HG02870 (cell line): ENCODE results near the gene SKIL.
A peak's percentile ranks its signal among the peaks of the same experiment; 100 is the strongest.
"Not testable (repeated sequence)": the region's sequence is repeated elsewhere in the genome, so short reads cannot be mapped to it uniquely, and the experiment has no call there.

ENCODE experiments used
- ATAC-seq: cut with Tn5 transposase; IDR thresholded peaks from one replicate; pipeline ENCODE4 v1.9.1; 2021; ENCODE audit warnings: mild to moderate bottlenecking, moderate library complexity; ENCODE audit not compliant: unreplicated experiment

The SKIL gene

GRCh38 chr3:170357176-170358041 lies at the start of gene SKIL:
Gene SKIL, plus strand, starts transcription at chr3:170357715. Its CDS starts 2,617 bp downstream, at chr3:170360332.
- ATAC-seq = peak; percentile 50

GRCh38 chr3:170309046-170309445 lies 48.5 kb upstream of the SKIL start:
- no peak for ATAC-seq

GRCh38 chr3:170317954-170318353 lies 39.6 kb upstream of the SKIL start:
- ATAC-seq = no peak

- no peak for ATAC-seq
These were observed 36.9 kb upstream of the SKIL start for GRCh38 chr3:170320461-170321121.

GRCh38 chr3:170321321-170322034 lies 36.0 kb upstream of the SKIL start:
- no peak for ATAC-seq

GRCh38 chr3:170322566-170323269 lies 34.8 kb upstream of the SKIL start:
- no peak for ATAC-seq

GRCh38 chr3:170323331-170323730 lies 34.2 kb upstream of the SKIL start:
- ATAC-seq = no peak

GRCh38 chr3:170324962-170325361 lies 32.6 kb upstream of the SKIL start:
- no peak for ATAC-seq

GRCh38 chr3:170327040-170327808 lies 30.3 kb upstream of the SKIL start:
- peak; percentile 80 for ATAC-seq

GRCh38 chr3:170327868-170328548 lies 29.5 kb upstream of the SKIL start:
- not testable (repeated sequence) for ATAC-seq

GRCh38 chr3:170330366-170330765 lies 27.1 kb upstream of the SKIL start:
- no peak for ATAC-seq

- no peak for ATAC-seq
These were observed 26.4 kb upstream of the SKIL start for GRCh38 chr3:170331143-170331542.

- ATAC-seq = no peak
These were observed 20.1 kb upstream of the SKIL start for GRCh38 chr3:170337420-170337819.

- no peak for ATAC-seq
These were observed 18.7 kb upstream of the SKIL start for GRCh38 chr3:170338690-170339340.

- ATAC-seq = not testable (repeated sequence)
These were observed 15.2 kb upstream of the SKIL start for GRCh38 chr3:170342273-170342672.

GRCh38 chr3:170343859-170344258 lies 13.7 kb upstream of the SKIL start:
- not testable (repeated sequence) for ATAC-seq

- ATAC-seq = no peak
These were observed 12.5 kb upstream of the SKIL start for GRCh38 chr3:170344971-170345370.

- no peak for ATAC-seq
These were observed 10.8 kb upstream of the SKIL start for GRCh38 chr3:170346481-170347392.
